ENCODE data around the gene ESYT2. TPM values are rescaled to one million over a fixed set of nuclear protein-coding genes. Genes with fewer than 3 reads are reported as not detected.

The ESYT2 gene
- total and polyA plus RNA-seq, 9 of the 15 experiments (the other 6 are each of a cell fraction or from before 2014, with no cell fraction given): 5.8 to 86.9 (median 64.7) TPM

DNA sequence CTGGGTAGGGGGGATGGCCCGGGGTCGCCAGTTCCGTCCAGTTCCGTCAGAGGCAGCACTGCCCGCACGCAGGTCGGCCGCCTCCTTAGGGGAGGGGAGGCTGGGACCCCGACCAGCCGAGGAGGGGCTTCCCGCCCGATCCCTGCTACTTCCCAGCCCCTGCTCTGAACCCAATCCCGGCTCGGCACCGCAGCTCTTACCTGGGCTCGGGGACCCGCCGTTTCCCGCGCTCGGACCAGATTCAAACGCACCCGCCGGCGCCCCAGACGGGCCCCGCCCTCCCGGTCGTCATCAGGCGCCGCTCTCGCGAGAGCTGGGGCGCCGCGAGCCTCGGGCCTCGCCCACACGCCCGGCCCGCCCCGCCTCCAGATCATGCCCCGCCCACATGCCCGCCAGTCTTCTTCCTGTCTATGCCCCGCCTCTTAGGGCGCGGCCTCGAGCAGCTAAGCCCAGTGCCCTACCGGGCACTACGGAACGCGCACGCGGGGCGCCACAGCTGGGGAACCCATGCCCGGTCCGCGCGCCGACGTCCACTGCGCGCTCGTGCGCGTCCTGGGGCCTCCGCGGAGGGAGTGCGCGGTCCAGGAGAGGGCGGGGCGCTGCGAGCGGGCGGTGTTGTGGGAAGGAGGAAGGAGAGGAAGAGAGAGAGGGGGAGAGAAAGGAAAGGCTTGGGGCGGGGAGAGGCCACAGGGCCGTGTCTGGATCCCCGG, 124.6 kb downstream of the ESYT2 start, which contains the start of gene NCAPG2 (continued):
- TF ChIP-seq SMAD2 (IDR thresholded peaks at IDR 0.05; ENCODE audit: low read depth, low read length): no peak
- no peak for TF ChIP-seq ZNF586 (CRISPR knock-in tag; conservative IDR thresholded peaks at IDR 0.05)
- TF ChIP-seq ZZZ3 (IDR thresholded peaks at IDR 0.05): no peak
- TF ChIP-seq ZFX (CRISPR knock-in tag; IDR thresholded peaks at IDR 0.05): peak; percentile 96
- TF ChIP-seq CBX5 (IDR thresholded peaks at IDR 0.05; ENCODE audit: borderline replicate concordance, low read depth): no peak
- TF ChIP-seq CGGBP1 (CRISPR knock-in tag; IDR thresholded peaks at IDR 0.05): peak; percentile 58; the same call in 1 of the 2 replicates
- no peak for TF ChIP-seq SNRNP70 (optimal IDR thresholded peaks at IDR 0.05; ENCODE audit: low read depth, low read length)
- no peak for TF ChIP-seq NR1H2 (CRISPR knock-in tag; IDR thresholded peaks at IDR 0.05)
- TF ChIP-seq SREBF2 (CRISPR knock-in tag; IDR thresholded peaks at IDR 0.05): no peak
- peak; percentile 45 for TF ChIP-seq ZBTB40 (IDR thresholded peaks at IDR 0.05)
- TF ChIP-seq ZBTB40 (CRISPR knock-in tag; IDR thresholded peaks at IDR 0.05): no peak
- TF ChIP-seq EZH2 (IDR thresholded peaks at IDR 0.05; ENCODE audit: borderline replicate concordance, low read depth, low read length): no peak
- TF ChIP-seq, protein P1, sequence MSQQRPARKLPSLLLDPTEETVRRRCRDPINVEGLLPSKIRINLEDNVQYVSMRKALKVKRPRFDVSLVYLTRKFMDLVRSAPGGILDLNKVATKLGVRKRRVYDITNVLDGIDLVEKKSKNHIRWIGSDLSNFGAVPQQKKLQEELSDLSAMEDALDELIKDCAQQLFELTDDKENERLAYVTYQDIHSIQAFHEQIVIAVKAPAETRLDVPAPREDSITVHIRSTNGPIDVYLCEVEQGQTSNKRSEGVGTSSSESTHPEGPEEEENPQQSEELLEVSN (IDR thresholded peaks at IDR 0.05; ENCODE audit: borderline replicate concordance in 1 of 2, extremely low read depth in 1 of 2, insufficient read depth in 1 of 2, insufficient read length in 1 of 2, low read depth in 1 of 2, low read length in 1 of 2, poor library complexity in 1 of 2, severe bottlenecking in 1 of 2): peak; percentile 63 to 93
- no peak for TF ChIP-seq ZNF551 (CRISPR knock-in tag; IDR thresholded peaks at IDR 0.05)
- peak; percentile 91 for TF ChIP-seq PCBP1 (IDR thresholded peaks at IDR 0.05; ENCODE audit: low read depth, low read length, poor library complexity, severe bottlenecking)
- TF ChIP-seq ZNF311 (CRISPR knock-in tag; IDR thresholded peaks at IDR 0.05): no peak
- TF ChIP-seq, protein P2, sequence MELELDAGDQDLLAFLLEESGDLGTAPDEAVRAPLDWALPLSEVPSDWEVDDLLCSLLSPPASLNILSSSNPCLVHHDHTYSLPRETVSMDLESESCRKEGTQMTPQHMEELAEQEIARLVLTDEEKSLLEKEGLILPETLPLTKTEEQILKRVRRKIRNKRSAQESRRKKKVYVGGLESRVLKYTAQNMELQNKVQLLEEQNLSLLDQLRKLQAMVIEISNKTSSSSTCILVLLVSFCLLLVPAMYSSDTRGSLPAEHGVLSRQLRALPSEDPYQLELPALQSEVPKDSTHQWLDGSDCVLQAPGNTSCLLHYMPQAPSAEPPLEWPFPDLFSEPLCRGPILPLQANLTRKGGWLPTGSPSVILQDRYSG (tag; conservative IDR thresholded peaks at IDR 0.05; ENCODE audit: low read depth): no peak

Data from K562 (cell line).